Parathyroid adenoma (tissue), 2 donors: Measurements from ENCODE around the gene TMEM163.

Source experiments
- H2AFZ ChIP-seq: fragments of 300-600 bp; sonication (generic); one replicate; pipeline ENCODE4 v1.7.0; 2017; ENCODE audit warnings: antibody characterized with exemption, mild to moderate bottlenecking
- H3K27ac ChIP-seq: fragments of 300-600 bp; sonication (generic); one replicate; pipeline ENCODE4 v1.7.0; 2017
- H3K27me3 ChIP-seq: fragments of 300-600 bp; sonication (generic); one replicate; pipeline ENCODE4 v1.7.0; 2017; ENCODE audit warnings: low read length; ENCODE audit not compliant: control insufficient read depth, insufficient read depth
- H3K36me3 ChIP-seq: fragments of 300-600 bp; sonication (generic); one replicate; pipeline ENCODE4 v1.7.0; 2017; ENCODE audit warnings: low read length; ENCODE audit not compliant: control insufficient read depth, insufficient read depth
- H3K4me1 ChIP-seq: fragments of 300-600 bp; sonication (generic); one replicate; pipeline ENCODE4 v1.7.0; 2017; ENCODE audit warnings: control low read depth
- H3K4me2 ChIP-seq: fragments of 300-600 bp; sonication (generic); one replicate; pipeline ENCODE4 v1.7.0; 2017; ENCODE audit warnings: low read length
- H3K4me3 ChIP-seq: fragments of 300-600 bp; sonication (generic); one replicate; pipeline ENCODE4 v1.7.0; 2017; ENCODE audit warnings: low read depth, low read length
- H3K79me2 ChIP-seq: fragments of 300-600 bp; sonication (generic); one replicate; pipeline ENCODE4 v1.7.0; 2017; ENCODE audit warnings: control low read depth
- H3K9ac ChIP-seq: fragments of 300-600 bp; sonication (generic); one replicate; pipeline ENCODE4 v1.7.0; 2017; ENCODE audit warnings: mild to moderate bottlenecking
- H3K9me3 ChIP-seq: fragments of 300-600 bp; sonication (generic); one replicate; pipeline ENCODE4 v1.7.0; 2017; ENCODE audit warnings: low read length; ENCODE audit not compliant: control insufficient read depth
- CTCF ChIP-seq: fragments of 300-600 bp; sonication (generic); IDR thresholded peaks from one replicate; pipeline ENCODE4 v1.7.0; 2017; ENCODE audit warnings: antibody characterized with exemption, mild to moderate bottlenecking
- donor health status: primary hyperparathyroidism.

Gene TMEM163

GRCh38 chr2:134505446-134505845 lies 213.4 kb downstream of the TMEM163 start:
- Histone ChIP-seq H3K9me3 (no peaks in the 10 kb centered on the region), H3K4me1 (no peaks in the 10 kb centered on the region), H3K27ac (no peak overlapping the region), H3K79me2 (no peaks in the 10 kb centered on the region), H3K36me3 (no peaks in the 10 kb centered on the region), H3K4me2 (no peak overlapping the region), H3K4me3 (no peak overlapping the region), H2AFZ (no peak overlapping the region), H3K27me3 (no peaks in the 10 kb centered on the region), H3K9ac (no peak overlapping the region)
- no peak for TF ChIP-seq CTCF

- Histone ChIP-seq H3K36me3 (no peaks in the 10 kb centered on the region), H3K27me3 (no peaks in the 10 kb centered on the region), H3K4me1 (no peaks in the 10 kb centered on the region), H2AFZ (no peak overlapping the region), H3K4me2 (no peak overlapping the region), H3K9me3 (no peaks in the 10 kb centered on the region), H3K4me3 (no peak overlapping the region), H3K27ac (no peak overlapping the region), H3K79me2 (no peaks in the 10 kb centered on the region), H3K9ac (no peak overlapping the region)
- TF ChIP-seq CTCF: no peak
Observed at GRCh38 chr2:134504586-134505336, 214.0 kb downstream of the TMEM163 start.

- no peak overlapping the region for H3K9ac ChIP-seq
- H3K4me1 ChIP-seq: no peaks in the 10 kb centered on the region
- no peaks in the 10 kb centered on the region for H3K79me2 ChIP-seq
- H3K4me2 ChIP-seq: no peak overlapping the region
- H3K36me3 ChIP-seq: no peaks in the 10 kb centered on the region
- no peaks in the 10 kb centered on the region for H3K9me3 ChIP-seq
- H3K27ac ChIP-seq: no peak overlapping the region
- H3K4me3 ChIP-seq: no peak overlapping the region
- no peaks in the 10 kb centered on the region for H3K27me3 ChIP-seq
- no peak overlapping the region for H2AFZ ChIP-seq
- no peak for TF ChIP-seq CTCF
Observed at GRCh38 chr2:134502104-134502503, 216.7 kb downstream of the TMEM163 start.

GRCh38 chr2:134501476-134502091 lies 217.2 kb downstream of the TMEM163 start:
- no peak overlapping the region for H3K27ac ChIP-seq
- no peak overlapping the region for H3K9ac ChIP-seq
- H3K4me2 ChIP-seq: no peak overlapping the region
- no peaks in the 10 kb centered on the region for H3K4me1 ChIP-seq
- no peak overlapping the region for H2AFZ ChIP-seq
- H3K9me3 ChIP-seq: no peaks in the 10 kb centered on the region
- H3K4me3 ChIP-seq: no peak overlapping the region
- H3K27me3 ChIP-seq: no peaks in the 10 kb centered on the region
- H3K79me2 ChIP-seq: no peaks in the 10 kb centered on the region
- H3K36me3 ChIP-seq: no peaks in the 10 kb centered on the region
- TF ChIP-seq CTCF: no peak
